Measurements from ENCODE around the gene FMOD. TPM values are rescaled to one million over a fixed set of nuclear protein-coding genes. Genes with fewer than 3 reads are reported as not detected.

FMOD gene
- total and polyA plus RNA-seq, 3 experiments from 2014 or later: 0.51 to 1.2 TPM; not detected in 1

DNA sequence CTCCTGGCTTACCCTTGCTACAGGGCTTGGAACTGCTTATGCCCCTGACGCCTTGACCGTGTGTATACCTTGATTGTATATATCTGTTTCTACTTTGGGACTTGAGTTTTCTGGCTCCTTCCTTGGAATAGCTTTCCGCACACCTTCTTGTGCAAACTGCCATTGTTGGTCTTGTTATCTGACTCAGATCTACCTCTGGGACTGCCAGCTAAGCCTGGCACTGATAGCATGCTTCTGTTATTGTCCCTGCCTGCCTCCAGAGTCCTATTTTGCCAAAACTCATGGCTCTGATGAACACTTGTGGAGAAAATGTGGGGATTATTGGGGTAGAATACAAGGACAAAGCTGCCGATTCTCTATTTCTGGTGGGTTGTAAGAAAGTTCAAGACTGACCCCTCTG is 15.4 kb downstream of the FMOD start:
- peak overlapping the region in 6 of 8 donors; percentile 1 to 76 (median 48) for H3K27ac Mint-ChIP-seq
- peaks cover 18 to 31% (median 31%) of the 10 kb centered on the region in 3 donors for H3K4me1 Mint-ChIP-seq
- Histone ChIP-seq H3K36me3 (ENCODE audit: insufficient read depth, low read length) (no peaks in the 10 kb centered on the region), H3K4me1 (ENCODE audit: insufficient read depth, low read length) (peaks cover 19% of the 10 kb centered on the region), H3K27me3 (ENCODE audit: insufficient read depth, low read length, poor library complexity, severe bottlenecking) (peaks cover under 1% of the 10 kb centered on the region), H3K9me3 (ENCODE audit: low read length) (no peaks in the 10 kb centered on the region), H3K4me3 (ENCODE audit: low read length) (no peak overlapping the region), H3K27ac (ENCODE audit: low read depth, low read length) (no peak overlapping the region)
- H3K4me3 Mint-ChIP-seq: peak overlapping the region in 2 of 7 donors; percentile 15 to 40
- H3K36me3 Mint-ChIP-seq: no peaks in the 10 kb centered on the region
- ChIA-PET POLR2A (interaction anchor here (1.0 to 1.9 kb wide), 6 partner anchors 9 to 61 kb away, joined by 3 to 10 read pairs (median 4); no protein-coding TSS in a partner anchor), CTCF (interaction anchor here (1.0 to 16.9 kb wide), 6 partner anchors 12 to 153 kb away, joined by 3 to 775 read pairs (median 51); partner anchors contain the start of gene BTG2)
- H3K9me3 Mint-ChIP-seq: no peaks in the 10 kb centered on the region
- peaks cover 5 to 8% of the 10 kb centered on the region in 2 donors for H3K27me3 Mint-ChIP-seq
- DNase-seq: no peak

DNA sequence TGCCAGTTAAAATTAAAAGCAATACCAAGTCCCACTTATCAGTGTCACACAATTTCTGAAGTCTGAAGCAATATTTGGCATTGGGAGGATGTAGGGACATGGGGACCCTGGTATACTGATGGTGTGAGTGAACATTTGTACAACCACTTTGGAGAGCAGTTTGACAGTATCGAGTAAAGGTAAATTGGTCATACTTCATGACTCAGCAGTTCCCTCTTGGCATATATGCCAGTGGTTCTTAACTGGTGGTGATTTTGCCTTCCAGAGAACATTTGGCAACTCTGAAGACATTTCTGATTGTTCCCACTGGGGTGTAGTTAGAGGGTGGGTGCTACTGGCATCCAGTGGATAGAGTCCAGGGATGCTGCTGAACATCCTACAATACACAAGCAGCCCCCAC is 19.7 kb downstream of the FMOD start:
- Histone ChIP-seq H3K4me1 (ENCODE audit: insufficient read depth, low read length) (peaks cover 32% of the 10 kb centered on the region), H3K27me3 (ENCODE audit: insufficient read depth, low read length, poor library complexity, severe bottlenecking) (no peaks in the 10 kb centered on the region), H3K27ac (ENCODE audit: low read depth, low read length) (no peak overlapping the region), H3K4me3 (ENCODE audit: low read length) (no peak overlapping the region), H3K9me3 (ENCODE audit: low read length) (no peaks in the 10 kb centered on the region), H3K36me3 (ENCODE audit: insufficient read depth, low read length) (no peaks in the 10 kb centered on the region)
- Mint-ChIP-seq H3K27me3 (peaks cover 0 to 1% of the 10 kb centered on the region in 2 donors), H3K4me3 (no peak overlapping the region), H3K9me3 (no peaks in the 10 kb centered on the region), H3K36me3 (peaks cover 0 to 1% (median 0%) of the 10 kb centered on the region in 3 donors), H3K27ac (no peak overlapping the region), H3K4me1 (peaks cover 34 to 36% (median 35%) of the 10 kb centered on the region in 3 donors)
- ChIA-PET POLR2A (interaction anchor here (1.1 kb wide), 1 partner anchor 42 kb away, joined by 4 read pairs; no protein-coding TSS in a partner anchor), CTCF (interaction anchor here (1.1 to 16.9 kb wide), 2 partner anchors 50 to 57 kb away, joined by 3 to 775 read pairs; no protein-coding TSS in a partner anchor)
- DNase-seq: no peak

DNA sequence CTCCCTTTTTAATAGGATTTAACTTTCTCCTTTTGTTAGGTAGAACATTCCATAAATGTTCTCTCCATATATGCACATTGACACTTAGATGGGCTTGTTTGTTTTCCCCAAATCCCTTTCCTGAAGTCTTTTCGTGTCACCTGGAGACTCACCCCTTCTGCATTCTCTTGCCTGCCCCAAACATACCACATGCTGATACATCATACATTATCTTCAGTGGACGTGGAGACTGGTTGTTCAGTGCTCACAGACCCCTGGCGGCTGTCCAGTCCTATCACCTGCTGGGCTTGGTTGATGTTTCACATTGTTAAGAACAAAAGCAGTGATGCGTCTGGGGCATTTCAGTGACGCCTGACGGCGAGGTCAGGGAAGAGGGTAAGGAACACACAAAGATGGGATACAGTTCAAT is 22.2 kb downstream of the FMOD start:
- peak overlapping the region; percentile 87 to 99 (median 98) for H3K27ac Mint-ChIP-seq
- DNase-seq: peak in 1 of 5 donors; percentile 37
- CTCF ChIA-PET: interaction anchor here (2.7 to 6.2 kb wide), 3 partner anchors 21 to 59 kb away, joined by 9 to 126 read pairs (median 116); partner anchors contain the start of gene BTG2

DNA sequence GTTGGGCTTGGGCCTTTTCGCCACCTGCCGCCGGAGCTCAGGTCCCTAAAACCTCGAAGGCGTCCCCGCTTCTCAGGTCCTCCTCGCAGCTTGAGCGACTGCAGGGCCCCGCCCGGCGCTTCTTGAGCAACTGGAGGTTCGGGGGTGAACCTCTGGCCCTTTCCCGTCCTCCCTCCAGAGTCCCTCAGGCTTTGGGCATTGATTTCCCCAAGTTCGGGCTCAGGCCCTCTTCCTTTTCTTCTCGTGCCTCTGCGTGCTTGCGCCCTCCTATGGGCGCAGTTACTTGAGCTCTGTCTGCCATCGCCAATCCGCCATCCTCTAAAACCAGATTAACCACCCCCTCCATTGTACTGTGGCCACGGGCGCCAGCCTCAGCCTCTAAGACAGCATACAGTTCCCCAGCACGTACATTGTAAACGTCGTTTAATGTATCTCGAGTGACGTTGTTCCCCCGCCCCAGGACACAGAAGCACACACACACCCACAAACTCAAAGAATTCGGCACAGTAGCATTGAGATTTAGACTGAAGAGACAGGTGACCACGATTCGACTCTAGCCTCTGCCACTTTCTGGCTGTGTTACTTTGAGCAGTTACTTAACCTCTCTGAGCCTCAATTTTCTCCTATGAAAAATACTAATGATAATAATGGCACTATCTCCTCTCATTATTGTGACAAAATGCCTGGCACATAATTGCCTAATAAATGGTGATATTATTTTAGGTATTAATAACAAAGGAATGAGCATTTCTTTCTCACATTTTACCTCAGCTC is 23.1 kb downstream of the FMOD start:
- Histone ChIP-seq H3K9me3 (ENCODE audit: low read length) (no peaks in the 10 kb centered on the region), H3K4me3 (ENCODE audit: low read length) (peak overlapping the region; percentile 51), H3K27me3 (ENCODE audit: insufficient read depth, low read length, poor library complexity, severe bottlenecking) (no peaks in the 10 kb centered on the region), H3K4me1 (ENCODE audit: insufficient read depth, low read length) (peaks cover 55% of the 10 kb centered on the region), H3K36me3 (ENCODE audit: insufficient read depth, low read length) (no peaks in the 10 kb centered on the region), H3K27ac (ENCODE audit: low read depth, low read length) (peak overlapping the region; percentile 90)
- H3K4me3 Mint-ChIP-seq: peak overlapping the region; percentile 77 to 90 (median 80)
- peak overlapping the region; percentile 93 to 99 (median 98) for H3K27ac Mint-ChIP-seq
- peaks cover 57 to 60% (median 58%) of the 10 kb centered on the region in 3 donors for H3K4me1 Mint-ChIP-seq
- peak; percentile 64 to 91 (median 89) for DNase-seq
- peaks cover 0 to 3% of the 10 kb centered on the region in 2 donors for H3K27me3 Mint-ChIP-seq
- peaks cover 0 to 1% (median 0%) of the 10 kb centered on the region in 3 donors for H3K36me3 Mint-ChIP-seq
- POLR2A ChIA-PET: interaction anchor here (0.6 to 9.8 kb wide), 11 partner anchors 8 to 61 kb away, joined by 3 to 261 read pairs (median 5); partner anchors contain the start of gene BTG2
- CTCF ChIA-PET: interaction anchor here (0.7 to 9.3 kb wide), 13 partner anchors 11 to 378 kb away, joined by 3 to 166 read pairs (median 8); partner anchors contain the start of gene BTG2
- no peaks in the 10 kb centered on the region for H3K9me3 Mint-ChIP-seq

More for the DNA sequence above, 22.2 kb downstream of the FMOD start:
- Histone ChIP-seq H3K4me3 (ENCODE audit: low read length) (no peak overlapping the region), H3K4me1 (ENCODE audit: insufficient read depth, low read length) (peaks cover 47% of the 10 kb centered on the region), H3K9me3 (ENCODE audit: low read length) (no peaks in the 10 kb centered on the region), H3K27me3 (ENCODE audit: insufficient read depth, low read length, poor library complexity, severe bottlenecking) (no peaks in the 10 kb centered on the region), H3K36me3 (ENCODE audit: insufficient read depth, low read length) (no peaks in the 10 kb centered on the region), H3K27ac (ENCODE audit: low read depth, low read length) (no peak overlapping the region)
- Mint-ChIP-seq H3K36me3 (peaks cover 0 to 1% (median 0%) of the 10 kb centered on the region in 3 donors), H3K4me1 (peaks cover 48 to 51% (median 50%) of the 10 kb centered on the region in 3 donors), H3K27me3 (peaks cover 0 to 3% of the 10 kb centered on the region in 2 donors), H3K4me3 (peak overlapping the region in 2 of 7 donors; percentile 36 to 78), H3K9me3 (no peaks in the 10 kb centered on the region)
- POLR2A ChIA-PET: interaction anchor here (1.8 to 9.8 kb wide), 3 partner anchors 9 to 40 kb away, joined by 16 to 261 read pairs (median 140); partner anchors contain the start of gene BTG2

DNA sequence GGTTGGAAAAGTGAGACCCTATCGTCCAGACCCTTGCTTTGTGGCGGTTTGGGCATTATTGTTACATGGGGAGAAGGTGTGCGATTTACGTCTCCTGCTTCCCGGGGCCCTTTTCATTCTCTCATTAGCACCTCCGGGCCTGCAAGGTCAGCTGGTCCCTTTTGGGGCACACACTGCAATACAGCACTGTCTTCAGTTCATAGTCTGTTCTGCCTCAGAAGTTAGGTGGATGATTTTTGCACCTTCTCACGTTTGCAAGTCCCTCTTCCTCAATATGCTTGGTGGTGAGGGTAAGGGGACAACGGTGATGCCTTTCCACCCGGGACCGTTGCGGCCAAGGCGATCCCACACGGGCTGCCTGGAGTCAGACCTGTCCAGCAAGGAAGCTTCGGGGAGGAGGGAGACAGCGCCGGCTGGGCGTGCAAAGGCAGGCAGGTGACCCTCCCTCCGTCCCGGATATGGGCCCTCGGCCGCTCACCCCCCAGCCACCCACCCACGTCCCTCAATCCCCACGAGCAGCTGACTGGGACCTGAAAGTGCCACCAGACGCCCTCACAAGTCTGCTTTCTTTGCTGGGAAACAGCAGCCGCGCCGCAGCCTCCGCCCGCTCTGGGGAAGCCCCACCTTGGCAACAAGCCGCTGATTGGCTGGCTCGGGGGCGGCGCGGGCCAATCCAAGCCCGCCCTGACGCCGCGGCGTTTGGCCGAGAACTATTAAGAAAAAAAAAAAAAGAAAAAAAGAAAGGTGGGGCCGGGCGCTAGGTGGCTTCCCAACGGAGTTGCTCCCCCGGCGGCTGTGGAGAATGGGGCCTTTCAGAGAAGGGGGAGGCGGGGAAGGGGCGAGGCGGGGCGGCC is 23.9 kb downstream of the FMOD start:
- H3K36me3 ChIP-seq (ENCODE audit: insufficient read depth, low read length): no peaks in the 10 kb centered on the region
- Mint-ChIP-seq H3K4me1 (peaks cover 65 to 68% (median 66%) of the 10 kb centered on the region in 3 donors), H3K27ac (peak overlapping the region; percentile 93 to 99 (median 98)), H3K36me3 (peaks cover 0 to 1% (median 0%) of the 10 kb centered on the region in 3 donors), H3K4me3 (peak overlapping the region; percentile 77 to 90 (median 80)), H3K9me3 (no peaks in the 10 kb centered on the region), H3K27me3 (peaks cover 0 to 3% of the 10 kb centered on the region in 2 donors)
- H3K4me1 ChIP-seq (ENCODE audit: insufficient read depth, low read length): peaks cover 63% of the 10 kb centered on the region
- CTCF ChIA-PET: interaction anchor here (0.7 to 9.3 kb wide), 14 partner anchors 11 to 379 kb away, joined by 3 to 166 read pairs (median 8); partner anchors contain the start of gene BTG2
- peak overlapping the region; percentile 78 for H3K4me3 ChIP-seq (ENCODE audit: low read length)
- POLR2A ChIA-PET: interaction anchor here (0.6 to 9.8 kb wide), 12 partner anchors 9 to 60 kb away, joined by 3 to 261 read pairs (median 4); partner anchors contain the start of gene BTG2
- H3K27ac ChIP-seq (ENCODE audit: low read depth, low read length): peak overlapping the region; percentile 90
- peak; percentile 91 to 97 (median 95) for DNase-seq
- H3K27me3 ChIP-seq (ENCODE audit: insufficient read depth, low read length, poor library complexity, severe bottlenecking): no peaks in the 10 kb centered on the region
- H3K9me3 ChIP-seq (ENCODE audit: low read length): no peaks in the 10 kb centered on the region

DNA sequence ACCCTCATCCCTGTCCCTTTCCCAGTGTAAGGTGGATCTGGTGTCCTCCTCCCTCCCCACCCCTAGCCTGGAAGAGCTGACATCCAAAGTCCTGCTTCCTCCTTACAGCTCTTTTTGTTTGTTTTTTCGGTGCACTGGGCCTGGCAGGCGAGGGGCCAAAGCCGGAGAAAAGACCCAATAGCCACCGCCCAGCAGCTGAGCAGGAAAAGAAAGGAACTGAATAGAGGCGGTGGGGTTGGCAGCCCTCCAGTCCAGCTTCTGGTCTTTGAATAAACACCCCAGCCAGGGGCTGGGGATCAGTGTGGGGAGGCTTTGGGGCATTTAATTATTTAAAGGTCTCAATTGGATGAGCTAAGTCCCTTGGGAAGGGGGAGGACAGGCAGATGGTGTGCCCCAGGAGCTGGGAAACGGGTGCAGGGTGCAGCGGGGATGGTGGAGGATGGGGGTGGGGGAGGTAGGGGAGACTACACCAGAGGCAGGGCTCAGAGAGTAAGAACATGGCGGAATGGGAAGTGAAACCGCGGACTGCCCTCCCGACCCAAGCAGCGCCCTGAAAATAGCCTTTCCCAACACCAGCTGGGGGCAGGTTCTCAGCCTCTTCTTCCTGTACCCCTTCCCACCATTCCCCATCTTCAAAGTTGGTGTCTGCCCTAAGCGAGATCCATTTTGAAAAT is 25.4 kb downstream of the FMOD start:
- Mint-ChIP-seq H3K27me3 (peaks cover 0 to 4% of the 10 kb centered on the region in 2 donors), H3K9me3 (no peaks in the 10 kb centered on the region), H3K4me3 (peak overlapping the region; percentile 24 to 94 (median 80)), H3K36me3 (peaks cover 0 to 1% (median 0%) of the 10 kb centered on the region in 3 donors), H3K4me1 (peaks cover 80 to 83% (median 81%) of the 10 kb centered on the region in 3 donors), H3K27ac (peak overlapping the region; percentile 93 to 99 (median 98))
- ChIA-PET POLR2A (interaction anchor here (0.6 to 9.8 kb wide), 6 partner anchors 10 to 53 kb away, joined by 4 to 261 read pairs (median 10); partner anchors contain the start of gene BTG2), CTCF (interaction anchor here (1.0 to 9.3 kb wide), 8 partner anchors 13 to 56 kb away, joined by 3 to 166 read pairs (median 47); partner anchors contain the start of gene BTG2)
- Histone ChIP-seq H3K9me3 (ENCODE audit: low read length) (no peaks in the 10 kb centered on the region), H3K4me3 (ENCODE audit: low read length) (peak overlapping the region; percentile 15), H3K27me3 (ENCODE audit: insufficient read depth, low read length, poor library complexity, severe bottlenecking) (no peaks in the 10 kb centered on the region), H3K4me1 (ENCODE audit: insufficient read depth, low read length) (peaks cover 78% of the 10 kb centered on the region), H3K36me3 (ENCODE audit: insufficient read depth, low read length) (no peaks in the 10 kb centered on the region), H3K27ac (ENCODE audit: low read depth, low read length) (no peak overlapping the region)
- no peak for DNase-seq
